Activated B cell treated with CpG ODN at 0.5 μM for 24 hours (primary cell): Measurements from ENCODE around the gene SLC8A3. TPM values are rescaled to one million over a fixed set of nuclear protein-coding genes. Genes with fewer than 3 reads are reported as not detected.

Experiments used
- ATAC-seq: fragments of 200-7000 bp; cut with Tn5 transposase; one replicate; pipeline ENCODE4 v1.10.0; 2021; ENCODE audit warnings: low read depth, mild to moderate bottlenecking, moderate library complexity
- CTCF ChIA-PET: fragments of 350-600 bp; sonication (Branson Sonifier 250); formaldehyde crosslinking; loops from one replicate; lab custom pipeline; 2021; ENCODE audit warnings: antibody characterized with exemption; lab: Charles Lee
- POLR2A ChIA-PET: fragments of 350-600 bp; sonication (Branson Sonifier 250); formaldehyde crosslinking; loops from one replicate; lab custom pipeline; 2021; ENCODE audit warnings: antibody characterized with exemption; lab: Charles Lee
- DNase-seq: peaks from one replicate; pipeline ENCODE4 v3.0.0; 2022
- H3K27ac Mint-ChIP-seq: one replicate; pipeline ENCODE4 v1.8.0; 2020; ENCODE audit warnings: mixed read lengths
- H3K27me3 Mint-ChIP-seq: one replicate; pipeline ENCODE4 v1.8.0; 2021; ENCODE audit warnings: mixed read lengths
- H3K36me3 Mint-ChIP-seq: one replicate; pipeline ENCODE4 v1.8.0; 2021; ENCODE audit warnings: low read depth, mixed read lengths
- H3K4me1 Mint-ChIP-seq: one replicate; pipeline ENCODE4 v1.8.0; 2021; ENCODE audit warnings: mixed read lengths
- H3K4me3 Mint-ChIP-seq: one replicate; pipeline ENCODE4 v1.8.0; 2020; ENCODE audit warnings: mild to moderate bottlenecking, mixed read lengths
- H3K9me3 Mint-ChIP-seq: one replicate; pipeline ENCODE4 v1.8.0; 2020; ENCODE audit warnings: mixed read lengths
- intact Hi-C: fragments of 100-400 bp; cut with micrococcal nuclease; formaldehyde crosslinking; loops from one replicate; pipeline ENCODE4 v1.15.1; 2024
- total RNA-seq: library from RNA; stranded (reverse); gene quantifications from 2 replicates; pipeline ENCODE4 v1.2.3, GENCODE V29; 2022
- TF ChIP-seq, protein P1 (sequence below): fragments of 200-600 bp; IDR thresholded peaks from one replicate; pipeline ENCODE4 v1.8.0; 2022; ENCODE audit warnings: antibody characterized with exemption, mild to moderate bottlenecking

Gene SLC8A3
- total RNA-seq, 1 donor from 2014 or later = 0.13 TPM

- Mint-ChIP-seq H3K4me1 (peaks cover 12% of the 10 kb centered on the region), H3K27me3 (peaks cover 49% of the 10 kb centered on the region), H3K9me3 (peaks cover 10% of the 10 kb centered on the region), H3K4me3 (no peak overlapping the region), H3K36me3 (no peaks in the 10 kb centered on the region), H3K27ac (no peak overlapping the region)
- ChIA-PET CTCF (no interaction called here), POLR2A (no interaction called here)
- intact Hi-C loops = no loop called here
- no peak for DNase-seq
- TF ChIP-seq, protein P1, sequence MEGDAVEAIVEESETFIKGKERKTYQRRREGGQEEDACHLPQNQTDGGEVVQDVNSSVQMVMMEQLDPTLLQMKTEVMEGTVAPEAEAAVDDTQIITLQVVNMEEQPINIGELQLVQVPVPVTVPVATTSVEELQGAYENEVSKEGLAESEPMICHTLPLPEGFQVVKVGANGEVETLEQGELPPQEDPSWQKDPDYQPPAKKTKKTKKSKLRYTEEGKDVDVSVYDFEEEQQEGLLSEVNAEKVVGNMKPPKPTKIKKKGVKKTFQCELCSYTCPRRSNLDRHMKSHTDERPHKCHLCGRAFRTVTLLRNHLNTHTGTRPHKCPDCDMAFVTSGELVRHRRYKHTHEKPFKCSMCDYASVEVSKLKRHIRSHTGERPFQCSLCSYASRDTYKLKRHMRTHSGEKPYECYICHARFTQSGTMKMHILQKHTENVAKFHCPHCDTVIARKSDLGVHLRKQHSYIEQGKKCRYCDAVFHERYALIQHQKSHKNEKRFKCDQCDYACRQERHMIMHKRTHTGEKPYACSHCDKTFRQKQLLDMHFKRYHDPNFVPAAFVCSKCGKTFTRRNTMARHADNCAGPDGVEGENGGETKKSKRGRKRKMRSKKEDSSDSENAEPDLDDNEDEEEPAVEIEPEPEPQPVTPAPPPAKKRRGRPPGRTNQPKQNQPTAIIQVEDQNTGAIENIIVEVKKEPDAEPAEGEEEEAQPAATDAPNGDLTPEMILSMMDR = no peak
- ATAC-seq = no peak
Observed at GRCh38 chr14:70193396-70193795, 4.6 kb upstream of the SLC8A3 start.

DNA sequence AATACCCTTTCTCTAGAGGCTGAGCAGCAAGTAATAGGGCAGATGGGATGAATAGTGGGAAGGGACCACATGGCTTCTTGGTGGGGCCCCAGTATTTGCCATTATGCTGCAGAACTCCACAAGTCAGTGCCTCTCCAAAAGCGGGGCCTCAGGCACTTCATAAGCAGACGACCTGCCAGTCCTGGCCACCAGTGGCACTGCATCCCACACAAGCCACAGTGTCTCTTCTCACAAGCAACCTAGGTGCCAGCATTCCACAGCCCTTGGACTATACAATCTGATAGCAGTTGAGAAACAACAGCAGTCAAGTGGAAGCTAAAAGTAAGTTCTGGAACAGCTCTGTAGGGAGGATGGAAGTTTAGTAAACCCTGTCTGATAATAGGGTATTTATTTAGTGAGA, 4.2 kb upstream of the SLC8A3 start:
- CTCF ChIA-PET = no interaction called here
- Mint-ChIP-seq H3K36me3 (no peaks in the 10 kb centered on the region), H3K27me3 (peaks cover 49% of the 10 kb centered on the region), H3K4me3 (no peak overlapping the region), H3K4me1 (peaks cover 15% of the 10 kb centered on the region), H3K9me3 (peaks cover 10% of the 10 kb centered on the region), H3K27ac (no peak overlapping the region)
- no peak for ATAC-seq
- DNase-seq = no peak
- intact Hi-C loops = no loop called here
- TF ChIP-seq, protein P1 = no peak
- POLR2A ChIA-PET = no interaction called here

DNA sequence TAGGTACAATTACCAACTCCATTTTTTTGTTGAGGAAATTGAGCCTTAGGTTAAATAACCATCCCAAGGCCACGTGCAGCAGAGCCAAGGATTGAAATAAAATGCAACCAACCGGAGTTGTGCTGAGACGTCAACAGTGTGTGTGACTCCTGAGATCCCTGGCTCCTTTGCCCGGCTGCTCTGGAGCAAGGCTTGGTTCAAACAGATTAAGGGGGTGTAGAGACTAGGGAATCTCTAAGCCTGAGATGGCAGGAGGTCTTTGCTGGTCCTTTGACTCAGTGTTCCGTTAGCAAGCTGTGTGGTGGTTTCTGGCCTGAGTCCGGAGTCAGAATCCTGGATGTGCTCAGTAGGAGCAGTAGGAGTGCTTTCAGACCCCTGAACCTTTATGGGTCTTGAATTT, 1.4 kb upstream of the SLC8A3 start:
- TF ChIP-seq, protein P1 = no peak
- Mint-ChIP-seq H3K4me3 (no peak overlapping the region), H3K27ac (no peak overlapping the region), H3K4me1 (peaks cover 27% of the 10 kb centered on the region), H3K9me3 (peaks cover 5% of the 10 kb centered on the region), H3K36me3 (no peaks in the 10 kb centered on the region), H3K27me3 (peaks cover 53% of the 10 kb centered on the region)
- ATAC-seq = no peak
- intact Hi-C loops = no loop called here
- ChIA-PET POLR2A (no interaction called here), CTCF (no interaction called here)
- DNase-seq = no peak

- POLR2A ChIA-PET = no interaction called here
- H3K36me3 Mint-ChIP-seq = no peaks in the 10 kb centered on the region
- H3K4me3 Mint-ChIP-seq = peak overlapping the region; percentile 70
- intact Hi-C loops = no loop called here
- H3K4me1 Mint-ChIP-seq = peaks cover 27% of the 10 kb centered on the region
- peaks cover 3% of the 10 kb centered on the region for H3K9me3 Mint-ChIP-seq
- no peak for ATAC-seq
- peaks cover 50% of the 10 kb centered on the region for H3K27me3 Mint-ChIP-seq
- H3K27ac Mint-ChIP-seq = no peak overlapping the region
- CTCF ChIA-PET = no interaction called here
- TF ChIP-seq, protein P1 = no peak
- DNase-seq = no peak
Observed at GRCh38 chr14:70189456-70190077, 816 bp upstream of the SLC8A3 start.

DNA sequence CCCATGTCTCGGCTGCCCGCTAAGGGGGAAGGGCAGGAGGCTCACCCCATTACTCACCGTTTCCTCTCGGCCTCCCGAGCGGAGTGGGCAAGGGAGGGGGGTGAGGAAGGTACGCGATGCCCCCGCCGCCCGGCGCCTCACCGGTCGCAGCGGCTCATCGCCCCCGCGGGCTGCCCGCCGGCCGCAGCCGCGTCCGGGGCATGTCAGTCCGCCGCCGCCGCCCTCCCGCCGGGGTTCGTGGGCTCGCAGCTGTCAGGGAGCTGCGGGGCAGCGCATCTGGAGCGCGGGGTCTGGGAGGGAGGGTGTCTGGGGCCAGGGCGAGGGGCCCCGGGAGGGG, 461 bp downstream of the SLC8A3 start:
- TF ChIP-seq, protein P1 = no peak
- Mint-ChIP-seq H3K27ac (no peak overlapping the region), H3K27me3 (peaks cover 44% of the 10 kb centered on the region), H3K36me3 (no peaks in the 10 kb centered on the region), H3K9me3 (no peaks in the 10 kb centered on the region), H3K4me1 (peaks cover 27% of the 10 kb centered on the region), H3K4me3 (peak overlapping the region; percentile 83)
- ATAC-seq = peak; percentile 36
- intact Hi-C loops = no loop called here
- peak; percentile 26 for DNase-seq
- ChIA-PET POLR2A (no interaction called here), CTCF (no interaction called here)
